Stomach (tissue), 9 donors: ENCODE results near the gene DEDD. TPM values are rescaled to one million over a fixed set of nuclear protein-coding genes. Genes with fewer than 3 reads are reported as not detected.
A peak's percentile ranks its signal among the peaks of the same experiment; 100 is the strongest.
"Not testable (repeated sequence)": the region's sequence is repeated elsewhere in the genome, so short reads cannot be mapped to it uniquely, and the experiment has no call there.

Experiments
- DNase-seq, 2 donors: peaks; one replicate each; pipeline versions ENCODE4 v3.0.0 to v3.0.0-alpha.2; 2013 to 2019
- H3K27ac ChIP-seq, 5 donors: fragments of 200-600 bp in 4 of 5; sonication (generic) in 4 of 5; one replicate each; pipeline ENCODE4 v1.5.1; 2013 to 2019; ENCODE audit warnings: mild to moderate bottlenecking in 1 of 5, moderate library complexity in 1 of 5
- H3K27me3 ChIP-seq, 3 donors: fragments of 200-600 bp; sonication (generic); one replicate each; pipeline ENCODE4 v1.5.1; 2017 to 2019; ENCODE audit warnings: mixed run types in 1 of 3
- H3K36me3 ChIP-seq, 4 donors: fragments of 200-600 bp; sonication (generic); 1 replicate in 3 of 4; 2 replicates in 1 of 4; pipeline ENCODE4 v1.5.1; 2016 to 2019
- H3K4me1 ChIP-seq, 4 donors: fragments of 200-600 bp; sonication (generic); one replicate each; pipeline ENCODE4 v1.5.1; 2016 to 2019
- H3K4me3 ChIP-seq, 4 donors: fragments of 200-600 bp; sonication (generic) in 3 of 4; one replicate each; pipeline ENCODE4 v1.5.1; 2016 to 2019; ENCODE audit warnings: mild to moderate bottlenecking in 1 of 4
- H3K9me3 ChIP-seq, 4 donors: fragments of 200-600 bp; sonication (generic); one replicate each; pipeline ENCODE4 v1.5.1; 2016 to 2019
- CTCF ChIP-seq, 7 experiments: fragments of 450-650 bp in 4 of 7; fragments of 200-600 bp in 3 of 7; sonication (generic) in 3 of 7; IDR thresholded peaks; one replicate each; pipeline ENCODE4 v1.5.1; 2016 to 2019; ENCODE audit warnings: antibody characterized with exemption in 7 of 7, control low read depth in 2 of 7, mild to moderate bottlenecking in 1 of 7
- EP300 ChIP-seq: sonication (generic); formaldehyde crosslinking; IDR thresholded peaks from one replicate; pipeline ENCODE4 v1.6.1; 2017; ENCODE audit warnings: antibody characterized with exemption
- POLR2A ChIP-seq, 4 donors: fragments of 450-650 bp; IDR thresholded peaks; one replicate each; pipeline ENCODE4 v1.6.1; 2016; ENCODE audit warnings: antibody characterized with exemption in 4 of 4, control low read depth in 2 of 4, mild to moderate bottlenecking in 1 of 4, moderate library complexity in 1 of 4
- POLR2AphosphoS5 ChIP-seq, 3 donors: sonication (generic); formaldehyde crosslinking; IDR thresholded peaks; one replicate each; pipeline ENCODE4 v1.6.1; 2016; ENCODE audit warnings: antibody characterized with exemption in 3 of 3
- WGBS, 5 donors: extraction: QIAGEN DNeasy Blood & Tissue Kit in 3 of 5; methylation state at CpG; one replicate each; pipeline versions ENCODE4 v1.1.5 to v1.1.7; 2013 to 2018; 5-methylcytosine and 5-hydroxymethylcytosine counted together
- intact Hi-C: fragments of 100-400 bp; cut with DNase I; formaldehyde crosslinking; loops from one replicate; pipeline ENCODE4 v1.15.1; 2023; ENCODE audit warnings: low total_unique reads
- polyA plus RNA-seq, 3 donors: library from polyadenylated mRNA; stranded (reverse); fragments of 200-250 nt; gene quantifications; one replicate each; pipeline ENCODE4 v1.2.3, GENCODE V29; 2013
- total RNA-seq, 5 donors: library from RNA; depleted of rRNA; stranded (reverse); fragments of >200 nt; gene quantifications; one replicate each; pipeline versions ENCODE4 v1.1.0 to v1.2.3, GENCODE V29; 2014 to 2016
- donor health status: healthy with polysubstance abuse.
- donor health status: Bipolar disorder and iron deficiency.
- donor health status: healthy.

Gene DEDD
- total and polyA plus RNA-seq, 8 donors: 2.3 to 35.9 (median 17.6) TPM

- H3K4me1 ChIP-seq: peaks cover 41 to 71% (median 56%) of the 10 kb centered on the region in 4 donors
- H3K36me3 ChIP-seq: peaks cover 43 to 52% (median 48%) of the 10 kb centered on the region in 4 donors
- H3K9me3 ChIP-seq: no peaks in the 10 kb centered on the region
- peak; percentile 43 to 86 for DNase-seq
- intact Hi-C loops: no loop called here
- H3K27me3 ChIP-seq: no peaks in the 10 kb centered on the region
- WGBS, 5 donors: 25 to 38% (median 33%) methylated on average over 10 of the region's 10 CpGs
- TF ChIP-seq POLR2A (IDR thresholded peaks at IDR 0.05) (no peak), POLR2AphosphoS5 (IDR thresholded peaks at IDR 0.05) (no peak), CTCF (IDR thresholded peaks at IDR 0.05) (peak in 4 of 7 experiments; percentile 7 to 28 (median 14)), EP300 (no peak)
- H3K27ac ChIP-seq: peak overlapping the region; percentile 49 to 98 (median 96)
- peak overlapping the region; percentile 75 to 100 (median 97) for H3K4me3 ChIP-seq
Measured at GRCh38 chr1:161119092-161119903, 13.2 kb downstream of the DEDD start.

GRCh38 chr1:161117759-161118581 is 14.5 kb downstream of the DEDD start, which contains the start of the genes NIT1 and PFDN2:
Gene NIT1, plus strand, starts transcription at chr1:161118105. Its CDS starts 72 bp downstream, at chr1:161118177.
Gene PFDN2, minus strand, starts transcription at chr1:161118037. Its CDS starts 11 bp downstream, at chr1:161118026.
- WGBS, 5 donors: 0 to 1% (median 1%) methylated on average over 53 to 58 of the region's 58 CpGs
- Histone ChIP-seq H3K27me3 (no peaks in the 10 kb centered on the region), H3K4me1 (peaks cover 45 to 84% (median 63%) of the 10 kb centered on the region in 4 donors), H3K27ac (peak within 1 kb of the TSS; percentile 90 to 98 (median 96)), H3K9me3 (no peaks in the 10 kb centered on the region), H3K4me3 (peak within 1 kb of the TSS; percentile 75 to 100 (median 97)), H3K36me3 (peaks cover 31 to 39% (median 35%) of the 10 kb centered on the region in 4 donors)
- peak; percentile 86 to 97 for DNase-seq
- peak; percentile 86 to 99 (median 97) for TF ChIP-seq POLR2AphosphoS5 (IDR thresholded peaks at IDR 0.05)
- no peak for TF ChIP-seq EP300
- TF ChIP-seq POLR2A (IDR thresholded peaks at IDR 0.05): peak in 2 of 4 donors; percentile 56 to 73
- intact Hi-C loops: no loop called here

GRCh38 chr1:161115961-161116360 is 16.5 kb downstream of the DEDD start:
- Histone ChIP-seq H3K4me3 (peak overlapping the region in 2 of 4 donors; percentile 95 to 100), H3K36me3 (peaks cover 11 to 18% (median 15%) of the 10 kb centered on the region in 4 donors), H3K4me1 (peaks cover 45 to 86% (median 67%) of the 10 kb centered on the region in 4 donors)
- intact Hi-C loops, H3K9me3 ChIP-seq, H3K27ac ChIP-seq, H3K27me3 ChIP-seq, DNase-seq: not testable (repeated sequence)
- WGBS, 5 donors: 87 to 95% (median 91%) methylated on average over 6 of the region's 6 CpGs

GRCh38 chr1:161115132-161115711 is 17.2 kb downstream of the DEDD start:
- intact Hi-C loops: no loop called here
- Histone ChIP-seq H3K9me3 (no peaks in the 10 kb centered on the region), H3K4me3 (no peak overlapping the region), H3K27me3 (no peaks in the 10 kb centered on the region), H3K4me1 (peaks cover 43 to 79% (median 62%) of the 10 kb centered on the region in 4 donors), H3K36me3 (peaks cover 4 to 13% (median 9%) of the 10 kb centered on the region in 4 donors), H3K27ac (no peak overlapping the region)
- 85 to 93% (median 88%) methylated on average over 12 of the region's 12 CpGs for WGBS, 5 donors
- DNase-seq: no peak
- TF ChIP-seq CTCF (IDR thresholded peaks at IDR 0.05) (no peak), POLR2AphosphoS5 (IDR thresholded peaks at IDR 0.05) (no peak), POLR2A (IDR thresholded peaks at IDR 0.05) (no peak)

GRCh38 chr1:161114556-161114955 is 17.9 kb downstream of the DEDD start:
- 76 to 90% (median 84%) methylated on average over 2 of the region's 2 CpGs for WGBS, 5 donors
- no peak overlapping the region for H3K27ac ChIP-seq
- H3K9me3 ChIP-seq: no peaks in the 10 kb centered on the region
- peaks cover 37 to 72% (median 55%) of the 10 kb centered on the region in 4 donors for H3K4me1 ChIP-seq
- no peak overlapping the region for H3K4me3 ChIP-seq
- H3K27me3 ChIP-seq: no peaks in the 10 kb centered on the region
- intact Hi-C loops: no loop called here
- H3K36me3 ChIP-seq: peaks cover 0 to 14% (median 10%) of the 10 kb centered on the region in 4 donors
- no peak for TF ChIP-seq CTCF (IDR thresholded peaks at IDR 0.05)
- no peak for TF ChIP-seq EP300
- no peak for TF ChIP-seq POLR2AphosphoS5 (IDR thresholded peaks at IDR 0.05)
- no peak for TF ChIP-seq POLR2A (IDR thresholded peaks at IDR 0.05)
- no peak for DNase-seq
